H1 (cell line): ENCODE data around the gene EMC10. TPM values are rescaled to one million over a fixed set of nuclear protein-coding genes. Genes with fewer than 3 reads are reported as not detected.

Experiments
- CTCF ChIP-seq, 3 experiments: IDR thresholded peaks; 1 replicate in 2 of 3; 2 replicates in 1 of 3; pipeline versions ENCODE4 v1.5.1 to v1.6.1; 2011; ENCODE audit warnings: low read length in 3 of 3, mild to moderate bottlenecking in 3 of 3, inconsistent platforms in 2 of 3, low read depth in 1 of 3, moderate library complexity in 1 of 3; ENCODE audit not compliant: insufficient read depth in 1 of 3; ENCODE audit errors: control extremely low read depth in 1 of 3
- KDM1A ChIP-seq: fragments of 200-600, 300-600 bp; sonication (generic); IDR thresholded peaks from 2 replicates; pipeline ENCODE4 v1.7.1; 2016; ENCODE audit warnings: mild to moderate bottlenecking, low read length, borderline replicate concordance
- polyA plus RNA-seq, 7 experiments: library from polyadenylated mRNA; depleted of rRNA in 3 of 7; stranded (reverse) in 5 of 7; unstranded in 2 of 7; fragments of >200 nt in 5 of 7; fragments of 200-250 nt in 2 of 7; gene quantifications; 1 replicate in 5 of 7; 2 replicates in 1 of 7; 4 replicates in 1 of 7; pipeline versions ENCODE4 v1.2.1 to v1.2.3, GENCODE V29; 2011 to 2013; ENCODE audit warnings: missing spikeins in 2 of 7, mixed read lengths in 2 of 7
- total RNA-seq: library from RNA; stranded (reverse); fragmentation: NEBNext Ultra II Directional; extraction: Animal tissue kit (Norgen Biotek cat#: 25700); gene quantifications from 2 replicates; pipeline ENCODE4 v1.2.1, GENCODE V29; 2021
- TF ChIP-seq, protein P1 (sequence below): fragments of 300-600 bp; sonication (generic); IDR thresholded peaks from 2 replicates; pipeline ENCODE4 v1.7.1; 2012; ENCODE audit warnings: low read length, moderate library complexity, mild to moderate bottlenecking, inconsistent platforms; ENCODE audit not compliant: insufficient replicate concordance
- TF ChIP-seq, protein P2 (sequence below): IDR thresholded peaks from 2 replicates; pipeline ENCODE4 v1.6.1; 2012; ENCODE audit warnings: low read length, inconsistent platforms

Gene EMC10
- total and polyA plus RNA-seq, 2 of the 8 experiments (the other 6 are each of a cell fraction or from before 2014, with no cell fraction given), result 77.6 to 103 TPM

DNA sequence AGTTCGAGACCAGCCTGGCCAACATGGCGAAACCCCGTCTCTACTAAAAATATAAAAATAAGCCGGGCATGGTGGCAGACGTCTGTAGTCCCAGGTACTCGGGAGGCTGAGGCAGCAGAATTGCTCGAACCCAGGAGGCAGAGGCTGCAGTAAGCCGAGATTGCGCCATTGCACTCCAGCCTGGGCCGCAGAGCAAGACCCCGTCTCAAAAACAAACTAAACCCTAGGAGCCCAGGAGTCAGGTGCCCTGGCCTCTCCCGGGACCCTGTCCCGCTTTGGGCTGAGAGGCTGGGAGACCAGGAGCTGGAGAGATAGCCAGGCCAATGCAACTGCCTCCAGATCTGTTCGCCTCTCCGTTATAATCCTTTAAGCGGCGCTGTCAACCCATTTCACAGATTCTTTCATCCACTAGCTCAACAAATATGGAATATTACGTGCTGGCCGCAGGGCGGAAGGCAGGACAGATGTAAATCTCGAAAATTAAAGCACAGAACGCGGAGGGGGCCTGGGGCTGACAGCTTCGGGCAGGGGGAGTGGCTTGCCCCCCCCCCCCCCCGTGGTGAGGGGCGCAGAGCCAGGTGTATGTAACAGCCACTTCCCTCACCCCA lies 48.9 kb upstream of the EMC10 start (continued):
- TF ChIP-seq, protein P1, sequence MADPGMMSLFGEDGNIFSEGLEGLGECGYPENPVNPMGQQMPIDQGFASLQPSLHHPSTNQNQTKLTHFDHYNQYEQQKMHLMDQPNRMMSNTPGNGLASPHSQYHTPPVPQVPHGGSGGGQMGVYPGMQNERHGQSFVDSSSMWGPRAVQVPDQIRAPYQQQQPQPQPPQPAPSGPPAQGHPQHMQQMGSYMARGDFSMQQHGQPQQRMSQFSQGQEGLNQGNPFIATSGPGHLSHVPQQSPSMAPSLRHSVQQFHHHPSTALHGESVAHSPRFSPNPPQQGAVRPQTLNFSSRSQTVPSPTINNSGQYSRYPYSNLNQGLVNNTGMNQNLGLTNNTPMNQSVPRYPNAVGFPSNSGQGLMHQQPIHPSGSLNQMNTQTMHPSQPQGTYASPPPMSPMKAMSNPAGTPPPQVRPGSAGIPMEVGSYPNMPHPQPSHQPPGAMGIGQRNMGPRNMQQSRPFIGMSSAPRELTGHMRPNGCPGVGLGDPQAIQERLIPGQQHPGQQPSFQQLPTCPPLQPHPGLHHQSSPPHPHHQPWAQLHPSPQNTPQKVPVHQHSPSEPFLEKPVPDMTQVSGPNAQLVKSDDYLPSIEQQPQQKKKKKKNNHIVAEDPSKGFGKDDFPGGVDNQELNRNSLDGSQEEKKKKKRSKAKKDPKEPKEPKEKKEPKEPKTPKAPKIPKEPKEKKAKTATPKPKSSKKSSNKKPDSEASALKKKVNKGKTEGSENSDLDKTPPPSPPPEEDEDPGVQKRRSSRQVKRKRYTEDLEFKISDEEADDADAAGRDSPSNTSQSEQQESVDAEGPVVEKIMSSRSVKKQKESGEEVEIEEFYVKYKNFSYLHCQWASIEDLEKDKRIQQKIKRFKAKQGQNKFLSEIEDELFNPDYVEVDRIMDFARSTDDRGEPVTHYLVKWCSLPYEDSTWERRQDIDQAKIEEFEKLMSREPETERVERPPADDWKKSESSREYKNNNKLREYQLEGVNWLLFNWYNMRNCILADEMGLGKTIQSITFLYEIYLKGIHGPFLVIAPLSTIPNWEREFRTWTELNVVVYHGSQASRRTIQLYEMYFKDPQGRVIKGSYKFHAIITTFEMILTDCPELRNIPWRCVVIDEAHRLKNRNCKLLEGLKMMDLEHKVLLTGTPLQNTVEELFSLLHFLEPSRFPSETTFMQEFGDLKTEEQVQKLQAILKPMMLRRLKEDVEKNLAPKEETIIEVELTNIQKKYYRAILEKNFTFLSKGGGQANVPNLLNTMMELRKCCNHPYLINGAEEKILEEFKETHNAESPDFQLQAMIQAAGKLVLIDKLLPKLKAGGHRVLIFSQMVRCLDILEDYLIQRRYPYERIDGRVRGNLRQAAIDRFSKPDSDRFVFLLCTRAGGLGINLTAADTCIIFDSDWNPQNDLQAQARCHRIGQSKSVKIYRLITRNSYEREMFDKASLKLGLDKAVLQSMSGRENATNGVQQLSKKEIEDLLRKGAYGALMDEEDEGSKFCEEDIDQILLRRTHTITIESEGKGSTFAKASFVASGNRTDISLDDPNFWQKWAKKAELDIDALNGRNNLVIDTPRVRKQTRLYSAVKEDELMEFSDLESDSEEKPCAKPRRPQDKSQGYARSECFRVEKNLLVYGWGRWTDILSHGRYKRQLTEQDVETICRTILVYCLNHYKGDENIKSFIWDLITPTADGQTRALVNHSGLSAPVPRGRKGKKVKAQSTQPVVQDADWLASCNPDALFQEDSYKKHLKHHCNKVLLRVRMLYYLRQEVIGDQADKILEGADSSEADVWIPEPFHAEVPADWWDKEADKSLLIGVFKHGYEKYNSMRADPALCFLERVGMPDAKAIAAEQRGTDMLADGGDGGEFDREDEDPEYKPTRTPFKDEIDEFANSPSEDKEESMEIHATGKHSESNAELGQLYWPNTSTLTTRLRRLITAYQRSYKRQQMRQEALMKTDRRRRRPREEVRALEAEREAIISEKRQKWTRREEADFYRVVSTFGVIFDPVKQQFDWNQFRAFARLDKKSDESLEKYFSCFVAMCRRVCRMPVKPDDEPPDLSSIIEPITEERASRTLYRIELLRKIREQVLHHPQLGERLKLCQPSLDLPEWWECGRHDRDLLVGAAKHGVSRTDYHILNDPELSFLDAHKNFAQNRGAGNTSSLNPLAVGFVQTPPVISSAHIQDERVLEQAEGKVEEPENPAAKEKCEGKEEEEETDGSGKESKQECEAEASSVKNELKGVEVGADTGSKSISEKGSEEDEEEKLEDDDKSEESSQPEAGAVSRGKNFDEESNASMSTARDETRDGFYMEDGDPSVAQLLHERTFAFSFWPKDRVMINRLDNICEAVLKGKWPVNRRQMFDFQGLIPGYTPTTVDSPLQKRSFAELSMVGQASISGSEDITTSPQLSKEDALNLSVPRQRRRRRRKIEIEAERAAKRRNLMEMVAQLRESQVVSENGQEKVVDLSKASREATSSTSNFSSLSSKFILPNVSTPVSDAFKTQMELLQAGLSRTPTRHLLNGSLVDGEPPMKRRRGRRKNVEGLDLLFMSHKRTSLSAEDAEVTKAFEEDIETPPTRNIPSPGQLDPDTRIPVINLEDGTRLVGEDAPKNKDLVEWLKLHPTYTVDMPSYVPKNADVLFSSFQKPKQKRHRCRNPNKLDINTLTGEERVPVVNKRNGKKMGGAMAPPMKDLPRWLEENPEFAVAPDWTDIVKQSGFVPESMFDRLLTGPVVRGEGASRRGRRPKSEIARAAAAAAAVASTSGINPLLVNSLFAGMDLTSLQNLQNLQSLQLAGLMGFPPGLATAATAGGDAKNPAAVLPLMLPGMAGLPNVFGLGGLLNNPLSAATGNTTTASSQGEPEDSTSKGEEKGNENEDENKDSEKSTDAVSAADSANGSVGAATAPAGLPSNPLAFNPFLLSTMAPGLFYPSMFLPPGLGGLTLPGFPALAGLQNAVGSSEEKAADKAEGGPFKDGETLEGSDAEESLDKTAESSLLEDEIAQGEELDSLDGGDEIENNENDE, result no peak
- TF ChIP-seq, protein P2, sequence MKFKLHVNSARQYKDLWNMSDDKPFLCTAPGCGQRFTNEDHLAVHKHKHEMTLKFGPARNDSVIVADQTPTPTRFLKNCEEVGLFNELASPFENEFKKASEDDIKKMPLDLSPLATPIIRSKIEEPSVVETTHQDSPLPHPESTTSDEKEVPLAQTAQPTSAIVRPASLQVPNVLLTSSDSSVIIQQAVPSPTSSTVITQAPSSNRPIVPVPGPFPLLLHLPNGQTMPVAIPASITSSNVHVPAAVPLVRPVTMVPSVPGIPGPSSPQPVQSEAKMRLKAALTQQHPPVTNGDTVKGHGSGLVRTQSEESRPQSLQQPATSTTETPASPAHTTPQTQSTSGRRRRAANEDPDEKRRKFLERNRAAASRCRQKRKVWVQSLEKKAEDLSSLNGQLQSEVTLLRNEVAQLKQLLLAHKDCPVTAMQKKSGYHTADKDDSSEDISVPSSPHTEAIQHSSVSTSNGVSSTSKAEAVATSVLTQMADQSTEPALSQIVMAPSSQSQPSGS, result no peak
- TF ChIP-seq KDM1A, result peak; percentile 72; the same call in 1 of the 2 replicates
- no peak for TF ChIP-seq CTCF (IDR thresholded peaks at IDR 0.05; ENCODE audit: control extremely low read depth in 1 of 3, insufficient read depth in 1 of 3, low read depth in 1 of 3, low read length in 3 of 3)
